GM12878 (cell line): Measurements from ENCODE around the gene DAAM2.

Source experiments
- CTCF ChIP-seq, 3 experiments: IDR thresholded peaks in 2 of 3; conservative IDR thresholded peaks in 1 of 3; 2 replicates each; pipeline ENCODE4 v1.5.1; 2011; ENCODE audit warnings: low read depth in 3 of 3, low read length in 3 of 3, mild to moderate bottlenecking in 3 of 3, control low read depth in 2 of 3, moderate library complexity in 2 of 3, inconsistent platforms in 1 of 3, mixed read lengths in 1 of 3; ENCODE audit not compliant: control insufficient read depth in 2 of 3, insufficient read depth in 1 of 3; ENCODE audit errors: extremely low read depth in 1 of 3
- EP300 ChIP-seq, 2 experiments: fragments of 150-350 bp in 1 of 2; IDR thresholded peaks; 2 replicates each; pipeline ENCODE4 v1.6.1; 2011 to 2012; ENCODE audit warnings: low read depth in 2 of 2, low read length in 2 of 2, borderline replicate concordance in 1 of 2, improper control_type of control experiment in 1 of 2, inconsistent platforms in 1 of 2; ENCODE audit not compliant: control insufficient read depth in 1 of 2
- POLR2A ChIP-seq: IDR thresholded peaks from 2 replicates; pipeline ENCODE4 v1.6.1; 2011; ENCODE audit warnings: low read depth, mild to moderate bottlenecking, low read length
- TF ChIP-seq, protein P1 (sequence below): fragments of 450-650 bp; IDR thresholded peaks from 2 replicates; pipeline ENCODE4 v1.6.1; 2017; ENCODE audit warnings: mild to moderate bottlenecking

DNA sequence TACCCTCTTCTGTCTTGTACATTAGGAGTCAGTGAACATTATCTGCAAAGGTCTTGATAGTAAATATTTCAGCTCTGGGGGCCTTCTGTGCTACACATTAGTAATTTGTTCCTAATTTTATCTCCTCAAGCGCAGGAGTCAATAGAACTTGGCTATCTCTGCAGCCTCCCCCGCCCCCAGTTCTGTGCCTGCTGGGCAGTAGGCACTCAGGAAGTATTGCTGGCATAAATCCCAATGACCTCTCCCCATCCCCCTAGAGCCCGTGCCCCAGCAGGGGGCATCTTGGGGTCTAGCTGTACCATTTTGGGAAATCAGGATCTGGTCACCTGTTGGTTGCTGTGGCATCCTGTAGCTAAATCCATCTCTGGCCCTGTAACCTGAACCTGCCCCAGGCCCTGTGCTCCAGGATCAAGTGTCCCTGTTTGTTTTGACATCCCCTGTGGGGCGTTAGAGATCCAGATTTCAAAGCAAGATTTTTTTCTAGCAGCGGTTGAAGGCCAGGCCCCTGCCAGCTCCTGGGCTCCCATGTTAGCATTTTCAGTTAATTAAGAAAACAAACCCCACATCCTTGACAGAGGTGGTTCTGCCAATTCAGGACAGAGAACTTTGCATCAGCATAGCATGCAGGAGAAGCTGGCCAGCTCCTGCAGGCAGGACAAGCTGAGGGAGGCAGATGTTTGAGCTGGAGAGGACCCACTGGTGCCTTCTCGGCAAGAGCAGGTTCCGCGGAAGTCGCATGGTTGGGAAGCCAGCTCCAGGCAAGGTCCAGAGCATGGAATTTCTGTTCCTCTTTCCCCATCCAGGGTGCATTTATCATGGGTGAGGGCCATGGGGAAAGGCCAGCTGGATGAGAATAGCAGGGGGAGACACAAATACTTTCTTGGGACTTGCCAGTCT, 32.1 kb downstream of the DAAM2 start:
- no peak for TF ChIP-seq EP300 (IDR thresholded peaks at IDR 0.05; ENCODE audit: borderline replicate concordance in 1 of 2, control insufficient read depth in 1 of 2, low read depth in 2 of 2, low read length in 2 of 2)
- TF ChIP-seq CTCF (IDR thresholded peaks at IDR 0.05 in 2 of 3, conservative IDR thresholded peaks at IDR 0.05 in 1 of 3; ENCODE audit: control insufficient read depth in 2 of 3, extremely low read depth in 1 of 3, insufficient read depth in 1 of 3, low read depth in 3 of 3, low read length in 3 of 3): no peak
- TF ChIP-seq POLR2A: no peak
- TF ChIP-seq, protein P1, sequence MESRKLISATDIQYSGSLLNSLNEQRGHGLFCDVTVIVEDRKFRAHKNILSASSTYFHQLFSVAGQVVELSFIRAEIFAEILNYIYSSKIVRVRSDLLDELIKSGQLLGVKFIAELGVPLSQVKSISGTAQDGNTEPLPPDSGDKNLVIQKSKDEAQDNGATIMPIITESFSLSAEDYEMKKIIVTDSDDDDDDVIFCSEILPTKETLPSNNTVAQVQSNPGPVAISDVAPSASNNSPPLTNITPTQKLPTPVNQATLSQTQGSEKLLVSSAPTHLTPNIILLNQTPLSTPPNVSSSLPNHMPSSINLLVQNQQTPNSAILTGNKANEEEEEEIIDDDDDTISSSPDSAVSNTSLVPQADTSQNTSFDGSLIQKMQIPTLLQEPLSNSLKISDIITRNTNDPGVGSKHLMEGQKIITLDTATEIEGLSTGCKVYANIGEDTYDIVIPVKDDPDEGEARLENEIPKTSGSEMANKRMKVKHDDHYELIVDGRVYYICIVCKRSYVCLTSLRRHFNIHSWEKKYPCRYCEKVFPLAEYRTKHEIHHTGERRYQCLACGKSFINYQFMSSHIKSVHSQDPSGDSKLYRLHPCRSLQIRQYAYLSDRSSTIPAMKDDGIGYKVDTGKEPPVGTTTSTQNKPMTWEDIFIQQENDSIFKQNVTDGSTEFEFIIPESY: no peak
